HG03196 (cell line): ENCODE measurements around the gene WNT7B.

Experiments used
- ATAC-seq: cut with Tn5 transposase; IDR thresholded peaks from one replicate; pipeline ENCODE4 v1.9.1; 2021; ENCODE audit not compliant: unreplicated experiment

WNT7B gene

GRCh38 chr22:45977003-45977411 lies at the start of gene WNT7B:
Gene WNT7B (minus strand): TSS chr22:45977162. CDS start chr22:45976754, 408 bp downstream.
- no peak for ATAC-seq

GRCh38 chr22:46025973-46026898 lies 49.3 kb upstream of the WNT7B start:
- no peak for ATAC-seq

- no peak for ATAC-seq
These were observed 48.4 kb upstream of the WNT7B start for GRCh38 chr22:46025225-46025972.

- no peak for ATAC-seq
These were observed 47.3 kb upstream of the WNT7B start for GRCh38 chr22:46024136-46024840.

- no peak for ATAC-seq
These were observed 46.6 kb upstream of the WNT7B start for GRCh38 chr22:46023558-46023981.

- ATAC-seq = no peak
These were observed 46.0 kb upstream of the WNT7B start for GRCh38 chr22:46022881-46023512.

GRCh38 chr22:46021577-46021976 lies 44.6 kb upstream of the WNT7B start:
- ATAC-seq = no peak

- ATAC-seq = no peak
These were observed 42.4 kb upstream of the WNT7B start for GRCh38 chr22:46019351-46019750.

- ATAC-seq = no peak
These were observed 41.9 kb upstream of the WNT7B start for GRCh38 chr22:46018859-46019258.

- ATAC-seq = no peak
These were observed 40.2 kb upstream of the WNT7B start for GRCh38 chr22:46017166-46017565.

GRCh38 chr22:46013460-46014416 lies 36.8 kb upstream of the WNT7B start:
- ATAC-seq = peak; percentile 72

- ATAC-seq = no peak
These were observed 35.9 kb upstream of the WNT7B start for GRCh38 chr22:46012881-46013281.

GRCh38 chr22:46012182-46012880 lies 35.4 kb upstream of the WNT7B start:
- ATAC-seq = no peak

GRCh38 chr22:46011627-46012181 lies 34.7 kb upstream of the WNT7B start:
- ATAC-seq = no peak

- ATAC-seq = no peak
These were observed 34.1 kb upstream of the WNT7B start for GRCh38 chr22:46010951-46011626.

- ATAC-seq = no peak
These were observed 33.4 kb upstream of the WNT7B start for GRCh38 chr22:46010207-46010867.

GRCh38 chr22:46009730-46010129 lies 32.8 kb upstream of the WNT7B start:
- ATAC-seq = no peak
